B cell (primary cell): Measurements from ENCODE around the gene SRRM3. TPM values are rescaled to one million over a fixed set of nuclear protein-coding genes. Genes with fewer than 3 reads are reported as not detected.
A peak's percentile ranks its signal among the peaks of the same experiment; 100 is the strongest.

Source experiments
- ATAC-seq: fragments of 200-7000 bp; cut with Tn5 transposase; one replicate; pipeline ENCODE4 v1.10.0; 2021; ENCODE audit warnings: low read depth, mild to moderate bottlenecking, moderate number of reproducible peaks, moderate library complexity
- CTCF ChIA-PET: fragments of 350-600 bp; sonication (Branson Sonifier 250); formaldehyde crosslinking; loops from one replicate; lab custom pipeline; 2021; ENCODE audit warnings: antibody characterized with exemption, inconsistent platforms; lab: Charles Lee
- POLR2A ChIA-PET: fragments of 350-600 bp; sonication (Branson Sonifier 250); formaldehyde crosslinking; loops from one replicate; lab custom pipeline; 2021; ENCODE audit warnings: antibody characterized with exemption; lab: Charles Lee
- DNase-seq: peaks from one replicate; pipeline ENCODE4 v3.0.0; 2013
- H2AFZ ChIP-seq: 2 replicates; pipeline ENCODE4 v1.6.1; 2012; ENCODE audit warnings: mild to moderate bottlenecking, low read depth, low read length; ENCODE audit not compliant: insufficient read depth, poor library complexity, severe bottlenecking
- H3K27ac ChIP-seq, 2 donors: 1 replicate in 1 of 2; 2 replicates in 1 of 2; pipeline ENCODE4 v1.5.1; 2012 to 2013; ENCODE audit warnings: low read length in 2 of 2, mild to moderate bottlenecking in 2 of 2, moderate library complexity in 1 of 2
- H3K27me3 ChIP-seq, 4 experiments: fragments of 200-600 bp in 1 of 4; sonication (generic) in 1 of 4; replicated peaks in 1 of 4; 1 replicate in 2 of 4; 2 replicates in 2 of 4; pipeline versions ENCODE4 v1.6.1 to v1.7.0; 2013 to 2016; ENCODE audit warnings: low read length in 3 of 4, mild to moderate bottlenecking in 2 of 4, mixed read lengths in 1 of 4, moderate library complexity in 1 of 4; ENCODE audit not compliant: insufficient read depth in 4 of 4, control insufficient read depth in 3 of 4; ENCODE audit errors: control extremely low read depth in 1 of 4
- H3K36me3 ChIP-seq, 2 experiments: replicated peaks in 1 of 2; 1 replicate in 1 of 2; 2 replicates in 1 of 2; pipeline versions ENCODE4 v1.6.1 to v1.7.1; 2013; ENCODE audit warnings: low read length in 1 of 2; ENCODE audit not compliant: insufficient read depth in 2 of 2, control insufficient read depth in 1 of 2; ENCODE audit errors: control extremely low read depth in 1 of 2, extremely low read depth in 1 of 2
- H3K4me1 ChIP-seq, 2 donors: fragments of 200-600 bp in 1 of 2; sonication (generic) in 1 of 2; 1 replicate in 1 of 2; 2 replicates in 1 of 2; pipeline versions ENCODE4 v1.5.1 to v1.6.1; 2013 to 2017; ENCODE audit warnings: low read length in 2 of 2; ENCODE audit not compliant: control insufficient read depth in 2 of 2, insufficient read depth in 2 of 2
- H3K4me2 ChIP-seq: replicated peaks from 2 replicates; pipeline ENCODE3; 2012; ENCODE audit warnings: mild to moderate bottlenecking, low read depth, low read length; ENCODE audit not compliant: poor library complexity, severe bottlenecking
- H3K4me3 ChIP-seq, 5 experiments: fragments of 200-600 bp in 1 of 5; sonication (generic) in 1 of 5; 1 replicate in 3 of 5; 2 replicates in 2 of 5; pipeline versions ENCODE4 v1.5.1 to v1.7.0; 2011 to 2016; ENCODE audit warnings: low read length in 4 of 5, mild to moderate bottlenecking in 4 of 5, low read depth in 2 of 5, control low read depth in 1 of 5, moderate library complexity in 1 of 5; ENCODE audit not compliant: insufficient read depth in 1 of 5; ENCODE audit errors: control extremely low read depth in 1 of 5, extremely low read depth in 1 of 5
- H3K79me2 ChIP-seq: fragments of 200-600 bp; sonication (generic); one replicate; pipeline ENCODE4 v1.6.0; 2016; ENCODE audit warnings: low read length; ENCODE audit not compliant: control insufficient read depth, insufficient read depth
- H3K9ac ChIP-seq: fragments of 200-600 bp; sonication (generic); 2 replicates; pipeline ENCODE4 v1.6.1; 2017; ENCODE audit warnings: mild to moderate bottlenecking, low read length, moderate library complexity
- H3K9me3 ChIP-seq, 3 donors: one replicate each; pipeline versions ENCODE4 v1.6.1 to v1.7.1; 2013; ENCODE audit warnings: low read length in 2 of 3; ENCODE audit not compliant: control insufficient read depth in 2 of 3, insufficient read depth in 1 of 3; ENCODE audit errors: control extremely low read depth in 1 of 3
- H4K20me1 ChIP-seq: 2 replicates; pipeline ENCODE4 v1.6.0; 2012; ENCODE audit warnings: mild to moderate bottlenecking, low read length; ENCODE audit not compliant: insufficient read depth, control insufficient read depth, poor library complexity, severe bottlenecking
- H3K27ac Mint-ChIP-seq: one replicate; pipeline ENCODE4 v1.8.0; 2021; ENCODE audit warnings: mixed read lengths
- H3K27me3 Mint-ChIP-seq: one replicate; pipeline ENCODE4 v1.8.0; 2021; ENCODE audit warnings: mixed read lengths
- H3K4me1 Mint-ChIP-seq: one replicate; pipeline ENCODE4 v1.8.0; 2021; ENCODE audit warnings: mixed read lengths
- H3K4me3 Mint-ChIP-seq: one replicate; pipeline ENCODE4 v1.8.0; 2021; ENCODE audit warnings: mixed read lengths
- H3K9me3 Mint-ChIP-seq: one replicate; pipeline ENCODE4 v1.8.0; 2022; ENCODE audit warnings: mixed read lengths; ENCODE audit not compliant: insufficient read depth
- CTCF ChIP-seq: fragments of 200-600 bp; IDR thresholded peaks from one replicate; pipeline ENCODE4 v1.8.0; 2022; ENCODE audit warnings: antibody characterized with exemption, mild to moderate bottlenecking
- EZH2 ChIP-seq: IDR thresholded peaks from 2 replicates; pipeline ENCODE4 v1.6.1; 2012; ENCODE audit warnings: borderline replicate concordance, low read depth, mild to moderate bottlenecking, moderate library complexity, low read length; ENCODE audit not compliant: insufficient read depth, poor library complexity, severe bottlenecking
- WGBS: methylation state at CpG from one replicate; pipeline ENCODE4 v1.1.5; 2013; ENCODE audit warnings: missing lambda C conversion rate; ENCODE audit not compliant: insufficient coverage; 5-methylcytosine and 5-hydroxymethylcytosine counted together
- intact Hi-C: fragments of 100-400 bp; cut with micrococcal nuclease; formaldehyde crosslinking; loops from one replicate; pipeline ENCODE4 v1.10.0; 2022
- polyA plus RNA-seq: library from polyadenylated mRNA; depleted of rRNA; stranded (reverse); fragments of >200 nt; gene quantifications from 2 replicates; pipeline ENCODE4 v1.2.3, GENCODE V29; 2012
- total RNA-seq, 2 donors: library from RNA; stranded (reverse); fragments of 120-200 nt in 1 of 2; gene quantifications; 1 replicate in 1 of 2; 2 replicates in 1 of 2; pipeline versions ENCODE4 v1.2.3 to v1.2.4, GENCODE V29; 2013 to 2022

Gene SRRM3
- total and polyA plus RNA-seq, 2 donors (not counting 1 experiment from before 2014, with no cell fraction given), result not detected

- Histone ChIP-seq H2AFZ (no peak overlapping the region), H4K20me1 (no peaks in the 10 kb centered on the region), H3K4me2 (no peak overlapping the region), H3K27me3 (peaks cover 0 to 55% (median 17%) of the 10 kb centered on the region in 4 experiments), H3K9ac (no peak overlapping the region), H3K4me3 (no peak overlapping the region), H3K36me3 (no peaks in the 10 kb centered on the region), H3K27ac (no peak overlapping the region), H3K79me2 (no peaks in the 10 kb centered on the region), H3K4me1 (peaks cover 12 to 19% of the 10 kb centered on the region in 2 donors), H3K9me3 (peaks cover 0 to 4% (median 0%) of the 10 kb centered on the region in 3 donors)
- H3K27me3 Mint-ChIP-seq, result peaks cover 44% of the 10 kb centered on the region
- CTCF ChIA-PET, result no interaction called here
- DNase-seq (no peak), ATAC-seq (no peak)
- H3K4me1 Mint-ChIP-seq, result peaks cover 15% of the 10 kb centered on the region
- POLR2A ChIA-PET, result no interaction called here
- no peak for TF ChIP-seq EZH2
- TF ChIP-seq CTCF, result no peak
- intact Hi-C loops, result no loop called here
- no peak overlapping the region for H3K4me3 Mint-ChIP-seq
- H3K9me3 Mint-ChIP-seq, result no peaks in the 10 kb centered on the region
- WGBS, result 36% methylated on average over 13 of the region's 25 CpGs
- no peak overlapping the region for H3K27ac Mint-ChIP-seq
Measured at GRCh38 chr7:76280408-76280807, 78.7 kb downstream of the SRRM3 start.

GRCh38 chr7:76281006-76281705 lies 79.5 kb downstream of the SRRM3 start:
- no peak overlapping the region for H3K27ac Mint-ChIP-seq

More at GRCh38 chr7:76281006-76281705, 79.5 kb downstream of the SRRM3 start:
- Mint-ChIP-seq H3K9me3 (no peaks in the 10 kb centered on the region), H3K4me3 (peak overlapping the region; percentile 83), H3K27me3 (peaks cover 42% of the 10 kb centered on the region), H3K4me1 (peaks cover 15% of the 10 kb centered on the region)
- H3K27ac ChIP-seq, result no peak overlapping the region
- peak overlapping the region; percentile 89 for H2AFZ ChIP-seq
- peaks cover 12 to 19% of the 10 kb centered on the region in 2 donors for H3K4me1 ChIP-seq
- peak overlapping the region; percentile 41 for H3K9ac ChIP-seq
- ChIA-PET CTCF (interaction anchor here (1.4 kb wide), 1 partner anchor 11 kb away, joined by 6 read pairs; no protein-coding TSS in a partner anchor), POLR2A (no interaction called here)
- DNase-seq (peak; percentile 50), ATAC-seq (peak; percentile 65)
- H4K20me1 ChIP-seq, result no peaks in the 10 kb centered on the region
- peaks cover 0 to 59% (median 18%) of the 10 kb centered on the region in 4 experiments for H3K27me3 ChIP-seq
- peak overlapping the region in 3 of 5 experiments; percentile 21 to 57 (median 43) for H3K4me3 ChIP-seq
- TF ChIP-seq CTCF, result peak; percentile 13
- TF ChIP-seq EZH2, result peak; percentile 32
- no peaks in the 10 kb centered on the region for H3K79me2 ChIP-seq
- H3K36me3 ChIP-seq, result no peaks in the 10 kb centered on the region
- peaks cover 0 to 4% (median 0%) of the 10 kb centered on the region in 3 donors for H3K9me3 ChIP-seq
- 4% methylated on average over 63 of the region's 63 CpGs for WGBS
- peak overlapping the region; percentile 85 for H3K4me2 ChIP-seq
- intact Hi-C loops, result no loop called here
